K562 (cell line): Measurements from ENCODE around the gene NOL12. TPM values are rescaled to one million over a fixed set of nuclear protein-coding genes. Genes with fewer than 3 reads are reported as not detected.

Experiments used
- FOXO4 ChIP-seq: fragments of 450-650 bp; formaldehyde crosslinking; IDR thresholded peaks from 2 replicates; pipeline ENCODE4 v1.4.0; 2020; ENCODE audit warnings: mild to moderate bottlenecking, moderate library complexity
- GTF2A2 ChIP-seq: IDR thresholded peaks from 2 replicates; pipeline ENCODE4 v1.6.1; 2016; ENCODE audit warnings: mild to moderate bottlenecking, missing genetic modification characterization, missing compliant biosample characterization
- HINFP ChIP-seq: fragments of 450-650 bp; conservative IDR thresholded peaks from 2 replicates; pipeline ENCODE4 v1.6.1; 2016; ENCODE audit warnings: missing genetic modification characterization, low read depth, mild to moderate bottlenecking, control low read depth, missing compliant biosample characterization
- KDM4B ChIP-seq, 2 experiments: fragments of 450-650 bp in 1 of 2; sonication (generic) in 1 of 2; IDR thresholded peaks; 2 replicates each; pipeline ENCODE4 v1.6.1; 2016 to 2017; ENCODE audit warnings: borderline replicate concordance in 2 of 2, antibody characterized with exemption in 1 of 2, low read depth in 1 of 2, mild to moderate bottlenecking in 1 of 2
- ZNF431 ChIP-seq: sonication (generic); formaldehyde crosslinking; IDR thresholded peaks from 2 replicates; pipeline ENCODE4 v1.8.0; 2022; ENCODE audit warnings: mild to moderate bottlenecking, missing genetic modification reagents
- ZZZ3 ChIP-seq: fragments of 450-650 bp; IDR thresholded peaks from 2 replicates; pipeline ENCODE4 v1.6.1; 2016; ENCODE audit warnings: antibody characterized with exemption, mild to moderate bottlenecking, moderate library complexity
- polyA plus RNA-seq, 8 experiments: library from polyadenylated mRNA; depleted of rRNA in 4 of 8; stranded (reverse) in 5 of 8; unstranded in 3 of 8; fragments of >200 nt; fragmentation: Nextera tagmentation in 2 of 8; fragmentation: Illumina TruSeq in 1 of 8; extraction: Ambion mirVana in 2 of 8; extraction: Trizol in 1 of 8; gene quantifications; 2 replicates each; pipeline versions ENCODE4 v1.2.1 to v1.2.3, GENCODE V29; 2011 to 2014; ENCODE audit warnings: inconsistent platforms in 1 of 8, missing spikeins in 1 of 8
- total RNA-seq, 7 experiments: library from RNA; depleted of rRNA in 6 of 7; stranded (reverse); fragments of >200 nt in 6 of 7; fragmentation: Illumina TruSeq in 2 of 7; extraction: Trizol in 2 of 7; gene quantifications; 2 replicates each; pipeline versions ENCODE4 v1.2.1 to v1.2.3, GENCODE V29; 2011 to 2021; ENCODE audit warnings: low replicate concordance in 1 of 7

The NOL12 gene
- total and polyA plus RNA-seq, 9 of the 15 experiments (the other 6 are each of a cell fraction or from before 2014, with no cell fraction given): 2.8 to 40.9 (median 28.5) TPM

GRCh38 chr22:37680191-37680851 is 5.8 kb upstream of the NOL12 start (continued):
- TF ChIP-seq HINFP (tag): no peak
- no peak for TF ChIP-seq GTF2A2
- no peak for TF ChIP-seq KDM4B (IDR thresholded peaks at IDR 0.05; ENCODE audit: borderline replicate concordance in 2 of 2, low read depth in 1 of 2)
- TF ChIP-seq ZZZ3: no peak
- TF ChIP-seq ZNF431: no peak
- no peak for TF ChIP-seq FOXO4 (CRISPR knock-in tag)
